ENCODE measurements around the gene CMIP.

GRCh38 chr16:81436386-81436785, 8.2 kb upstream of the CMIP start:
- TF ChIP-seq CTCF (conservative IDR thresholded peaks at IDR 0.05; ENCODE audit: low read depth, low read length) (no peak), EZH2 (IDR thresholded peaks at IDR 0.05; ENCODE audit: low read length, unreplicated experiment) (no peak)
